Neural cell (in vitro differentiated cells): ENCODE results near the gene ACADM. TPM values are rescaled to one million over a fixed set of nuclear protein-coding genes. Genes with fewer than 3 reads are reported as not detected.

ENCODE experiments used
- H2AFZ ChIP-seq: fragments of 200-600, 300-800 bp; sonication (generic), shearing (Covaris generic); 2 replicates; pipeline ENCODE4 v1.6.0; 2014; ENCODE audit warnings: low read depth, mild to moderate bottlenecking, antibody characterized with exemption, low read length, moderate library complexity
- H3F3A ChIP-seq: fragments of 200-600 bp; shearing (Covaris generic); 2 replicates; pipeline ENCODE4 v1.6.1; 2016; ENCODE audit warnings: mild to moderate bottlenecking, moderate library complexity, mixed read lengths, antibody characterized with exemption, low read length; ENCODE audit not compliant: insufficient read depth, poor library complexity, severe bottlenecking
- H3K27ac ChIP-seq: fragments of 200-600, 300-800 bp; sonication (generic), shearing (Covaris generic); 2 replicates; pipeline ENCODE4 v1.5.1; 2014; ENCODE audit warnings: mild to moderate bottlenecking, low read length, moderate library complexity
- H3K27me3 ChIP-seq: fragments of 300-800, 200-600 bp; sonication (generic), shearing (Covaris generic); 2 replicates; pipeline ENCODE4 v1.6.0; 2014; ENCODE audit warnings: mild to moderate bottlenecking, low read depth, low read length, moderate library complexity; ENCODE audit not compliant: insufficient read depth
- H3K36me3 ChIP-seq: fragments of 300-800, 200-600 bp; sonication (generic), shearing (Covaris generic); 2 replicates; pipeline ENCODE4 v1.5.1; 2014; ENCODE audit warnings: mild to moderate bottlenecking, antibody characterized with exemption, low read length, moderate library complexity; ENCODE audit not compliant: insufficient read depth
- H3K4me2 ChIP-seq: fragments of 300-800, 200-600 bp; sonication (generic), shearing (Covaris generic); 2 replicates; pipeline ENCODE4 v1.6.0; 2014; ENCODE audit warnings: mild to moderate bottlenecking, low read length
- H3K4me3 ChIP-seq: fragments of 300-800, 200-600 bp; sonication (generic), shearing (Covaris generic); 2 replicates; pipeline ENCODE4 v1.5.1; 2014; ENCODE audit warnings: mild to moderate bottlenecking, low read length, moderate library complexity
- H3K79me2 ChIP-seq: fragments of 200-600 bp; shearing (Covaris generic); replicated peaks from 2 replicates; pipeline ENCODE4 v1.6.0; 2014; ENCODE audit warnings: mild to moderate bottlenecking, low read length, moderate library complexity; ENCODE audit not compliant: insufficient read depth
- H3K9ac ChIP-seq: fragments of 300-800, 200-600 bp; sonication (generic), shearing (Covaris generic); 2 replicates; pipeline ENCODE4 v1.6.1; 2016; ENCODE audit warnings: mild to moderate bottlenecking, low read length, mixed read lengths
- H3K9me2 ChIP-seq: fragments of 200-600 bp; shearing (Covaris generic); 2 replicates; pipeline ENCODE4 v1.6.1; 2016; ENCODE audit warnings: mild to moderate bottlenecking, low read length, mixed read lengths; ENCODE audit not compliant: insufficient read depth
- H3K9me3 ChIP-seq: fragments of 200-600, 300-800 bp; sonication (generic), shearing (Covaris generic); 2 replicates; pipeline ENCODE4 v1.6.1; 2016; ENCODE audit warnings: mild to moderate bottlenecking, mixed run types, low read length, moderate library complexity, mixed read lengths
- H4K20me1 ChIP-seq: fragments of 200-600 bp; shearing (Covaris generic); 2 replicates; pipeline ENCODE4 v1.6.1; 2016; ENCODE audit warnings: mild to moderate bottlenecking, mixed run types; ENCODE audit not compliant: insufficient read depth
- EP300 ChIP-seq: fragments of 450-650 bp; conservative IDR thresholded peaks from 2 replicates; pipeline ENCODE4 v1.6.1; 2014; ENCODE audit warnings: antibody characterized with exemption, mild to moderate bottlenecking, moderate library complexity; ENCODE audit not compliant: poor library complexity, severe bottlenecking
- EZH2 ChIP-seq: fragments of 200-600, 300-800 bp; shearing (Covaris generic), sonication (generic); IDR thresholded peaks from 2 replicates; pipeline ENCODE4 v1.6.1; 2014; ENCODE audit warnings: antibody characterized with exemption, low read length, borderline replicate concordance, mild to moderate bottlenecking; ENCODE audit not compliant: insufficient read depth, poor library complexity, severe bottlenecking
- MXI1 ChIP-seq: fragments of 450-650 bp; conservative IDR thresholded peaks from 2 replicates; pipeline ENCODE4 v1.6.1; 2014; ENCODE audit warnings: antibody characterized with exemption, mild to moderate bottlenecking; ENCODE audit not compliant: poor library complexity, severe bottlenecking
- POLR2AphosphoS5 ChIP-seq: IDR thresholded peaks from 2 replicates; pipeline ENCODE4 v1.6.1; 2012
- RAD21 ChIP-seq: fragments of 450-650 bp; conservative IDR thresholded peaks from 2 replicates; pipeline ENCODE4 v1.6.1; 2014; ENCODE audit warnings: antibody characterized with exemption, mild to moderate bottlenecking, moderate library complexity
- SMC3 ChIP-seq: fragments of 450-650 bp; conservative IDR thresholded peaks from 2 replicates; pipeline ENCODE4 v1.6.1; 2014; ENCODE audit warnings: antibody characterized with exemption, mild to moderate bottlenecking, moderate library complexity; ENCODE audit not compliant: poor library complexity
- TAF1 ChIP-seq: IDR thresholded peaks from 2 replicates; pipeline ENCODE4 v1.6.1; 2012; ENCODE audit warnings: low read depth
- polyA plus RNA-seq: library from polyadenylated mRNA; depleted of rRNA; stranded (reverse); fragments of >200 nt; gene quantifications from 2 replicates; pipeline ENCODE4 v1.2.3, GENCODE V29; 2014
- TF ChIP-seq, protein P1 (sequence below): IDR thresholded peaks from 2 replicates; pipeline ENCODE4 v1.6.1; 2012; ENCODE audit warnings: borderline replicate concordance
- TF ChIP-seq, protein P2 (sequence below): fragments of 450-650 bp; IDR thresholded peaks from 2 replicates; pipeline ENCODE4 v1.5.1; 2014; ENCODE audit warnings: antibody characterized with exemption, mild to moderate bottlenecking, moderate library complexity; ENCODE audit not compliant: poor library complexity, severe bottlenecking

Gene ACADM
- polyA plus RNA-seq, 1 donor from 2014 or later, result 230 TPM

DNA sequence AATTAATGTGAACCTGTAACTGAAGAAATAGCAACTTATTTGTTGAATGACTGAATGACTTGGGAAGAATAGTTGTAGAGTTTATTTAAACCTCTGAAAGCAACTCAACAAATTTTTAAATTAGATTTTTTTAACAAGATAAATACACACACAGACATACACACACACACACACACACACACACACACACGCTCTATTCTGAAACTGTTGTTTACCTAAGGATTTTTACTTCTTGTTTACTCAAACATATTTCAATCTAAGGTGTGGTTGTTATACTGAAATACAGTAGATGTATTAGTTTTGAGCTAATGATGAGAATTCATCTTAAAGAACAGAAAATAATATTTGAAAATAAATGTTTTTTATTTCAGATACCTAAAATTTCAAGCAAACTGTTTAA lies 11.5 kb downstream of the ACADM start:
- Histone ChIP-seq H3K4me2 (no peak overlapping the region), H3F3A (no peaks in the 10 kb centered on the region), H2AFZ (no peak overlapping the region), H3K9me3 (no peaks in the 10 kb centered on the region), H4K20me1 (no peaks in the 10 kb centered on the region), H3K79me2 (peaks cover 5% of the 10 kb centered on the region), H3K9ac (no peak overlapping the region), H3K36me3 (no peaks in the 10 kb centered on the region), H3K9me2 (no peaks in the 10 kb centered on the region), H3K27me3 (no peaks in the 10 kb centered on the region), H3K4me3 (no peak overlapping the region), H3K27ac (no peak overlapping the region)
- no peak for TF ChIP-seq POLR2AphosphoS5
- TF ChIP-seq, protein P1, sequence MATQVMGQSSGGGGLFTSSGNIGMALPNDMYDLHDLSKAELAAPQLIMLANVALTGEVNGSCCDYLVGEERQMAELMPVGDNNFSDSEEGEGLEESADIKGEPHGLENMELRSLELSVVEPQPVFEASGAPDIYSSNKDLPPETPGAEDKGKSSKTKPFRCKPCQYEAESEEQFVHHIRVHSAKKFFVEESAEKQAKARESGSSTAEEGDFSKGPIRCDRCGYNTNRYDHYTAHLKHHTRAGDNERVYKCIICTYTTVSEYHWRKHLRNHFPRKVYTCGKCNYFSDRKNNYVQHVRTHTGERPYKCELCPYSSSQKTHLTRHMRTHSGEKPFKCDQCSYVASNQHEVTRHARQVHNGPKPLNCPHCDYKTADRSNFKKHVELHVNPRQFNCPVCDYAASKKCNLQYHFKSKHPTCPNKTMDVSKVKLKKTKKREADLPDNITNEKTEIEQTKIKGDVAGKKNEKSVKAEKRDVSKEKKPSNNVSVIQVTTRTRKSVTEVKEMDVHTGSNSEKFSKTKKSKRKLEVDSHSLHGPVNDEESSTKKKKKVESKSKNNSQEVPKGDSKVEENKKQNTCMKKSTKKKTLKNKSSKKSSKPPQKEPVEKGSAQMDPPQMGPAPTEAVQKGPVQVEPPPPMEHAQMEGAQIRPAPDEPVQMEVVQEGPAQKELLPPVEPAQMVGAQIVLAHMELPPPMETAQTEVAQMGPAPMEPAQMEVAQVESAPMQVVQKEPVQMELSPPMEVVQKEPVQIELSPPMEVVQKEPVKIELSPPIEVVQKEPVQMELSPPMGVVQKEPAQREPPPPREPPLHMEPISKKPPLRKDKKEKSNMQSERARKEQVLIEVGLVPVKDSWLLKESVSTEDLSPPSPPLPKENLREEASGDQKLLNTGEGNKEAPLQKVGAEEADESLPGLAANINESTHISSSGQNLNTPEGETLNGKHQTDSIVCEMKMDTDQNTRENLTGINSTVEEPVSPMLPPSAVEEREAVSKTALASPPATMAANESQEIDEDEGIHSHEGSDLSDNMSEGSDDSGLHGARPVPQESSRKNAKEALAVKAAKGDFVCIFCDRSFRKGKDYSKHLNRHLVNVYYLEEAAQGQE, result no peak
- TF ChIP-seq, protein P2, sequence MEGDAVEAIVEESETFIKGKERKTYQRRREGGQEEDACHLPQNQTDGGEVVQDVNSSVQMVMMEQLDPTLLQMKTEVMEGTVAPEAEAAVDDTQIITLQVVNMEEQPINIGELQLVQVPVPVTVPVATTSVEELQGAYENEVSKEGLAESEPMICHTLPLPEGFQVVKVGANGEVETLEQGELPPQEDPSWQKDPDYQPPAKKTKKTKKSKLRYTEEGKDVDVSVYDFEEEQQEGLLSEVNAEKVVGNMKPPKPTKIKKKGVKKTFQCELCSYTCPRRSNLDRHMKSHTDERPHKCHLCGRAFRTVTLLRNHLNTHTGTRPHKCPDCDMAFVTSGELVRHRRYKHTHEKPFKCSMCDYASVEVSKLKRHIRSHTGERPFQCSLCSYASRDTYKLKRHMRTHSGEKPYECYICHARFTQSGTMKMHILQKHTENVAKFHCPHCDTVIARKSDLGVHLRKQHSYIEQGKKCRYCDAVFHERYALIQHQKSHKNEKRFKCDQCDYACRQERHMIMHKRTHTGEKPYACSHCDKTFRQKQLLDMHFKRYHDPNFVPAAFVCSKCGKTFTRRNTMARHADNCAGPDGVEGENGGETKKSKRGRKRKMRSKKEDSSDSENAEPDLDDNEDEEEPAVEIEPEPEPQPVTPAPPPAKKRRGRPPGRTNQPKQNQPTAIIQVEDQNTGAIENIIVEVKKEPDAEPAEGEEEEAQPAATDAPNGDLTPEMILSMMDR, result no peak
- TF ChIP-seq EP300, result no peak
- no peak for TF ChIP-seq SMC3

DNA sequence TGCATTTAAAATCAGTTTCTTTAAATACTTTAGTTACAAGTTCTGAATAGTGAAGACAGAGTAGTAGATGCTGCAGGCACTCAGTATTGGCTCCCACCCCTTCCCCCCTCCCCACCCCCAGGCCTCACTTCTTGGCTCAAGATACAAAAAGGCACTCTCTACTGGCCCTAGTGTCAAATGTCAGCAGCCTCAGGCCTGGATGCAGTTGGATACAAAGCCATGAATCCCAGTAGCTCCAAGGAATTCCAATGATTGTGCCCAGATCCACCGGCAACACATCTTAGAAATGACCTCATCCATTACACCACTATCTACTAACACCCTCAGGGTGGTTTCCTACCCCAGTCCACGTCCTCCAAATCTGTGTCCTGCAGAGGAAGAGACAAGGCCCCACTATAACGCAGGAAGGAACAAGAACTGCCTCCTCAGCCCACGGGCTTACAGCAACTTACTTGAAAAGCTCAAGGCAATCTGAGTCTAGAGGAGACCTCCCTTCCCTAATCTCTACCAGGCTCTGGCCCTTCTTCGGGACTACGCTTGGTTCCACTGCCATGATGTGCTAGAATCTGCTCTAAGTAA lies 17.6 kb downstream of the ACADM start:
- H3K4me3 ChIP-seq, result no peak overlapping the region
- no peaks in the 10 kb centered on the region for H3K9me3 ChIP-seq
- TF ChIP-seq EZH2, result no peak
- no peak for TF ChIP-seq POLR2AphosphoS5
- TF ChIP-seq MXI1, result no peak
- no peak for TF ChIP-seq RAD21
- no peak for TF ChIP-seq EP300
- no peak for TF ChIP-seq TAF1
- TF ChIP-seq, protein P1, result no peak
- TF ChIP-seq, protein P2, result no peak
- TF ChIP-seq SMC3, result no peak
- H3K9me2 ChIP-seq, result no peaks in the 10 kb centered on the region
- no peaks in the 10 kb centered on the region for H3F3A ChIP-seq
- no peak overlapping the region for H3K4me2 ChIP-seq
- no peaks in the 10 kb centered on the region for H4K20me1 ChIP-seq
- H3K79me2 ChIP-seq, result no peaks in the 10 kb centered on the region
- H2AFZ ChIP-seq, result no peak overlapping the region
- H3K27me3 ChIP-seq, result no peaks in the 10 kb centered on the region
- H3K9ac ChIP-seq, result no peak overlapping the region
- H3K27ac ChIP-seq, result no peak overlapping the region
- peaks cover 4% of the 10 kb centered on the region for H3K36me3 ChIP-seq
